Skeletal muscle tissue (tissue), 4 donors: Measurements from ENCODE around the gene CACNB2. TPM values are rescaled to one million over a fixed set of nuclear protein-coding genes. Genes with fewer than 3 reads are reported as not detected.

ENCODE experiments used
- H3K27ac ChIP-seq: one replicate; pipeline ENCODE4 v1.7.0; 2013; ENCODE audit warnings: mild to moderate bottlenecking, low read depth, low read length, inconsistent platforms
- H3K27me3 ChIP-seq, 3 donors: one replicate each; pipeline ENCODE4 v1.7.0; 2013; ENCODE audit warnings: low read length in 3 of 3; ENCODE audit not compliant: control insufficient read depth in 3 of 3, insufficient read depth in 3 of 3
- H3K36me3 ChIP-seq, 3 donors: one replicate each; pipeline ENCODE4 v1.7.0; 2013; ENCODE audit warnings: low read length in 3 of 3; ENCODE audit not compliant: control insufficient read depth in 3 of 3, insufficient read depth in 3 of 3
- H3K4me1 ChIP-seq, 3 donors: one replicate each; pipeline ENCODE4 v1.7.0; 2013; ENCODE audit warnings: low read length in 3 of 3, mild to moderate bottlenecking in 3 of 3; ENCODE audit not compliant: control insufficient read depth in 3 of 3, insufficient read depth in 3 of 3
- H3K4me3 ChIP-seq, 3 donors: one replicate each; pipeline ENCODE4 v1.7.0; 2013; ENCODE audit warnings: low read length in 3 of 3
- H3K9ac ChIP-seq, 3 donors: one replicate each; pipeline ENCODE4 v1.7.0; 2013; ENCODE audit warnings: low read length in 3 of 3, mild to moderate bottlenecking in 3 of 3, moderate library complexity in 2 of 3, low read depth in 1 of 3
- H3K9me3 ChIP-seq, 3 donors: one replicate each; pipeline ENCODE4 v1.7.0; 2013; ENCODE audit warnings: low read length in 3 of 3; ENCODE audit not compliant: control insufficient read depth in 3 of 3
- total RNA-seq: library from RNA; depleted of rRNA; stranded (reverse); fragments of >200 nt; gene quantifications from one replicate; pipeline ENCODE4 v1.2.3, GENCODE V29; 2014
- donor health status: Osteomylitis.

The CACNB2 gene
- total RNA-seq, 1 donor from 2014 or later = 4.2 TPM

- H3K36me3 ChIP-seq = no peaks in the 10 kb centered on the region
- H3K9ac ChIP-seq = no peak overlapping the region
- H3K4me1 ChIP-seq = no peaks in the 10 kb centered on the region
- no peaks in the 10 kb centered on the region for H3K9me3 ChIP-seq
- H3K27me3 ChIP-seq = no peaks in the 10 kb centered on the region
- peak overlapping the region in 1 of 3 donors; percentile 23 for H3K4me3 ChIP-seq
- no peak overlapping the region for H3K27ac ChIP-seq
Measured at GRCh38 chr10:18368273-18368672, 228.0 kb downstream of the CACNB2 start.

GRCh38 chr10:18368682-18369081 lies 228.5 kb downstream of the CACNB2 start:
- Histone ChIP-seq H3K4me1 (no peaks in the 10 kb centered on the region), H3K36me3 (no peaks in the 10 kb centered on the region), H3K9ac (no peak overlapping the region), H3K27me3 (no peaks in the 10 kb centered on the region), H3K27ac (no peak overlapping the region), H3K4me3 (no peak overlapping the region), H3K9me3 (no peaks in the 10 kb centered on the region)

GRCh38 chr10:18369859-18370473 lies 229.7 kb downstream of the CACNB2 start:
- no peaks in the 10 kb centered on the region for H3K36me3 ChIP-seq

GRCh38 chr10:18376650-18377049 lies 236.4 kb downstream of the CACNB2 start:
- no peaks in the 10 kb centered on the region for H3K27me3 ChIP-seq
- no peaks in the 10 kb centered on the region for H3K4me1 ChIP-seq
- H3K4me3 ChIP-seq = no peak overlapping the region
- no peak overlapping the region for H3K27ac ChIP-seq
- no peaks in the 10 kb centered on the region for H3K9me3 ChIP-seq
- no peaks in the 10 kb centered on the region for H3K36me3 ChIP-seq
- H3K9ac ChIP-seq = no peak overlapping the region

More at GRCh38 chr10:18369859-18370473, 229.7 kb downstream of the CACNB2 start:
- Histone ChIP-seq H3K4me1 (no peaks in the 10 kb centered on the region), H3K27me3 (no peaks in the 10 kb centered on the region), H3K27ac (no peak overlapping the region), H3K4me3 (no peak overlapping the region), H3K9ac (no peak overlapping the region), H3K9me3 (no peaks in the 10 kb centered on the region)

GRCh38 chr10:18377898-18378297 lies 237.7 kb downstream of the CACNB2 start:
- no peaks in the 10 kb centered on the region for H3K27me3 ChIP-seq
- H3K9me3 ChIP-seq = no peaks in the 10 kb centered on the region
- no peak overlapping the region for H3K9ac ChIP-seq
- no peaks in the 10 kb centered on the region for H3K4me1 ChIP-seq
- no peak overlapping the region for H3K27ac ChIP-seq
- no peaks in the 10 kb centered on the region for H3K36me3 ChIP-seq
- H3K4me3 ChIP-seq = no peak overlapping the region

GRCh38 chr10:18378766-18379165 lies 238.5 kb downstream of the CACNB2 start:
- Histone ChIP-seq H3K27me3 (no peaks in the 10 kb centered on the region), H3K9me3 (no peaks in the 10 kb centered on the region), H3K9ac (no peak overlapping the region), H3K36me3 (no peaks in the 10 kb centered on the region), H3K4me3 (no peak overlapping the region), H3K4me1 (no peaks in the 10 kb centered on the region), H3K27ac (no peak overlapping the region)

- H3K4me3 ChIP-seq = no peak overlapping the region
- H3K4me1 ChIP-seq = no peaks in the 10 kb centered on the region
- no peak overlapping the region for H3K27ac ChIP-seq
- no peaks in the 10 kb centered on the region for H3K36me3 ChIP-seq
- H3K9ac ChIP-seq = no peak overlapping the region
- no peaks in the 10 kb centered on the region for H3K9me3 ChIP-seq
- H3K27me3 ChIP-seq = no peaks in the 10 kb centered on the region
Measured at GRCh38 chr10:18381679-18382078, 241.5 kb downstream of the CACNB2 start.

- no peak overlapping the region for H3K27ac ChIP-seq
- H3K4me3 ChIP-seq = no peak overlapping the region
- H3K4me1 ChIP-seq = no peaks in the 10 kb centered on the region
- no peak overlapping the region for H3K9ac ChIP-seq
- peaks cover 0 to 3% (median 2%) of the 10 kb centered on the region in 3 donors for H3K27me3 ChIP-seq
- no peaks in the 10 kb centered on the region for H3K36me3 ChIP-seq
- H3K9me3 ChIP-seq = no peaks in the 10 kb centered on the region
Measured at GRCh38 chr10:18397906-18398305, 257.7 kb downstream of the CACNB2 start.

GRCh38 chr10:18399158-18399557 lies 258.9 kb downstream of the CACNB2 start:
- Histone ChIP-seq H3K27me3 (peaks cover 0 to 3% (median 2%) of the 10 kb centered on the region in 3 donors), H3K36me3 (no peaks in the 10 kb centered on the region), H3K4me1 (no peaks in the 10 kb centered on the region), H3K4me3 (no peak overlapping the region), H3K9me3 (no peaks in the 10 kb centered on the region), H3K27ac (no peak overlapping the region), H3K9ac (no peak overlapping the region)

GRCh38 chr10:18400201-18400905 lies 260.1 kb downstream of the CACNB2 start:
- no peaks in the 10 kb centered on the region for H3K4me1 ChIP-seq
- peak overlapping the region in 1 of 3 donors; percentile 1 for H3K9ac ChIP-seq
- peaks cover 0 to 3% (median 2%) of the 10 kb centered on the region in 3 donors for H3K27me3 ChIP-seq
- H3K36me3 ChIP-seq = no peaks in the 10 kb centered on the region
- H3K27ac ChIP-seq = no peak overlapping the region
- H3K4me3 ChIP-seq = peak overlapping the region; percentile 16 to 44 (median 41)
- H3K9me3 ChIP-seq = no peaks in the 10 kb centered on the region
